Diencephalon (tissue), 1 donor: ENCODE data around the gene CAP1. TPM values are rescaled to one million over a fixed set of nuclear protein-coding genes. Genes with fewer than 3 reads are reported as not detected.

ENCODE experiments used
- total RNA-seq: library from RNA; depleted of rRNA; stranded (reverse); fragments of >200 nt; gene quantifications from one replicate; pipeline ENCODE4 v1.2.3, GENCODE V29; 2014

Gene CAP1
- 113 TPM for total RNA-seq

GRCh38 chr1:40040511-40041465, at the start of gene CAP1:
TSS of gene CAP1 (plus strand) at chr1:40040729. CDS start at chr1:40059347, 18,618 bp downstream.

GRCh38 chr1:40096977-40097782, 56.7 kb downstream of the CAP1 start, which contains the start of gene PPT1:
TSS of gene PPT1 (minus strand) at chr1:40097252. CDS start at chr1:40097238, 14 bp downstream.

Other genes with a start within 250 kb of the CAP1 start
- gene TRIT1, start 157.2 kb upstream of the CAP1 start, total RNA-seq = 41.3 TPM
- 8.8 TPM for gene MYCL, start 138.8 kb upstream of the CAP1 start, total RNA-seq
- gene MFSD2A, start 85.6 kb upstream of the CAP1 start, total RNA-seq = 26.8 TPM
- 65.5 TPM for gene PPT1, start 56.5 kb downstream of the CAP1 start, total RNA-seq
- 83.7 TPM for gene RLF, start 120.7 kb downstream of the CAP1 start, total RNA-seq
- gene TMCO2, start 207.2 kb downstream of the CAP1 start, total RNA-seq = not detected
- gene ZMPSTE24, start 217.5 kb downstream of the CAP1 start, total RNA-seq = 51.4 TPM